ENCODE measurements around the gene CRHR1. TPM values are rescaled to one million over a fixed set of nuclear protein-coding genes. Genes with fewer than 3 reads are reported as not detected.

The CRHR1 gene
- polyA plus RNA-seq, 2 of the 4 experiments (the other 2 are of a cell fraction), result 0.09 to 0.12 TPM

DNA sequence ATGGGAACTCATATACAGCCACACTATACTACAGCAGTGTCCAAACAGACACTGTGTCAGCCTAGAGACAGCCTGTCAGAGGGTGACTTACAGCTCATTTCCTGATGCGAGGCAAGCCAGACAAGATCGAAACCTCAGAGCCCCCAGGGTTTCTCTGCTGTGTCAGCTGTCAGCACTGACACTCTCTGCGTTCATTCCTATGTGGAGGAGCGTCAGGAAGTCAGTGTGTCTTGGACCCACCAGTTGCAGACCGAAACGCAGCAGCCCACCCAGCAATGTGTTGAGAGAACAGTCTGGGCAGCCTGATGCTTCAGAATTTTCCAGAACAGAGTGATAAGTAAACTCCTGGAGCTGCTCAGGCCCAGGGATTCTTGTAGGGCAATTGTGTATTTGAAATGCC, 89.6 kb downstream of the CRHR1 start:
- DNase-seq (ENCODE audit: low read depth in 1 of 2, low spot score in 1 of 2) (no peak), FAIRE-seq (no peak), ATAC-seq (peak in 1 of 2 experiments; percentile 41; a peak in 2 of 6 replicates)
- CTCF ChIA-PET, result interaction anchor here (0.7 to 0.9 kb wide), 4 partner anchors 10 to 208 kb away, joined by 3 to 4 read pairs (median 4); no protein-coding TSS in a partner anchor
- 55% methylated on average over 6 of the region's 6 CpGs for WGBS (ENCODE audit: missing lambda C conversion rate)
- H3K4me2 ChIP-seq, result no peak overlapping the region
- POLR2A ChIA-PET, result no interaction called here
- H3K9me3 ChIP-seq, result no peaks in the 10 kb centered on the region
- H3K27ac ChIP-seq, result no peak overlapping the region
- TF ChIP-seq HOXB5 (CRISPR knock-in tag; IDR thresholded peaks at IDR 0.05) (no peak), CHD2 (IDR thresholded peaks at IDR 0.05; ENCODE audit: low read length, partially characterized antibody) (no peak), JUNB (IDR thresholded peaks at IDR 0.05) (no peak), ZC3H11A (IDR thresholded peaks at IDR 0.05) (no peak), EP300 (IDR thresholded peaks at IDR 0.05) (no peak), NPAS2 (CRISPR knock-in tag; IDR thresholded peaks at IDR 0.05; ENCODE audit: borderline replicate concordance) (no peak), SREBF2 (IDR thresholded peaks at IDR 0.05) (no peak), GATA3 (IDR thresholded peaks at IDR 0.05; ENCODE audit: borderline replicate concordance) (no peak)
- no peak overlapping the region for H3K4me3 ChIP-seq
- H3K4me1 ChIP-seq, result no peaks in the 10 kb centered on the region

GRCh38 chr17:45874151-45874550, 90.0 kb downstream of the CRHR1 start:
- DNase-seq (ENCODE audit: low read depth in 1 of 2, low spot score in 1 of 2), result no peak
- Histone ChIP-seq H3K4me1 (no peaks in the 10 kb centered on the region), H3K4me2 (no peak overlapping the region), H3K9me3 (no peaks in the 10 kb centered on the region), H3K27ac (no peak overlapping the region), H3K4me3 (no peak overlapping the region)
- TF ChIP-seq EHMT2 (IDR thresholded peaks at IDR 0.05; ENCODE audit: low read depth) (no peak), NFE2L2 (conservative IDR thresholded peaks at IDR 0.05; ENCODE audit: low read length) (no peak), FOSB (CRISPR knock-in tag; IDR thresholded peaks at IDR 0.05) (no peak), HOXB5 (CRISPR knock-in tag; IDR thresholded peaks at IDR 0.05) (no peak), TP53 (CRISPR knock-in tag; IDR thresholded peaks at IDR 0.05) (no peak), SREBF2 (IDR thresholded peaks at IDR 0.05) (no peak), POLR2AphosphoS2 (conservative IDR thresholded peaks at IDR 0.05; ENCODE audit: low read length) (no peak), SMC3 (IDR thresholded peaks at IDR 0.05) (no peak), NPAS2 (CRISPR knock-in tag; IDR thresholded peaks at IDR 0.05; ENCODE audit: borderline replicate concordance) (no peak), TFCP2L1 (CRISPR knock-in tag; IDR thresholded peaks at IDR 0.05) (no peak), KDM5A (IDR thresholded peaks at IDR 0.05) (no peak), HMGXB4 (CRISPR knock-in tag; IDR thresholded peaks at IDR 0.05; ENCODE audit: borderline replicate concordance) (no peak), NR3C1 (IDR thresholded peaks at IDR 0.05) (no peak), HDAC2 (IDR thresholded peaks at IDR 0.05) (no peak), JUN (IDR thresholded peaks at IDR 0.05) (no peak)
- FAIRE-seq, result no peak
- POLR2A ChIA-PET, result no interaction called here
- ATAC-seq, result no peak
- CTCF ChIA-PET, result interaction anchor here (0.7 to 1.4 kb wide), 4 partner anchors 12 to 208 kb away, joined by 3 to 4 read pairs (median 4); no protein-coding TSS in a partner anchor
- WGBS (ENCODE audit: missing lambda C conversion rate), result 32% methylated on average over 3 of the region's 3 CpGs

DNA sequence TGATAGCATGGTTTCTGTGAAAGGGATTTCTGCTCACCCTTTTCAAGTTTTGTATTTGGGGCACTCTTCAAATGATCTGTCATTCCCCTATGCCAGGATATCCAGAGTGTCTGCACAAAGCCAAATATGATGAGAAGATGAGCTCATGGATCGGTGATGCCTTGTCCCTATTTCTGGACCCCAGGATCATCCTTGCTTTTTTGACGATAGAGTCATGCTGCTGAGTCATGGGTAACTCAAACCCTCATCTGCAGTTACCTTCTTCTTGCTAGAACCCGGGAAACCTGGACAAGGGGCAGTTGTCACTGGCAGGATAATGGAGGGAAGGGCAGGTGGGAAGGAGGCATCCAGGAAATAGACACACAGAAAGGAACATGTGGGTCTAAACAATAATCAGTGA, 92.4 kb downstream of the CRHR1 start:
- DNase-seq (ENCODE audit: low read depth in 1 of 2, low spot score in 1 of 2) (no peak), FAIRE-seq (no peak), ATAC-seq (no peak)
- 19% methylated on average over 3 of the region's 3 CpGs for WGBS (ENCODE audit: missing lambda C conversion rate)
- Histone ChIP-seq H3K27ac (no peak overlapping the region), H3K4me1 (no peaks in the 10 kb centered on the region), H3K4me3 (no peak overlapping the region), H3K4me2 (no peak overlapping the region), H3K9me3 (0 out of 3 replicates have a peak, but pooled peaks cover 3% of the 10 kb centered on the region)
- TF ChIP-seq RFX5 (IDR thresholded peaks at IDR 0.05), result no peak
- TF ChIP-seq NR3C1 (IDR thresholded peaks at IDR 0.05), result no peak
- TF ChIP-seq KDM5A (IDR thresholded peaks at IDR 0.05), result no peak
- TF ChIP-seq CEBPB (IDR thresholded peaks at IDR 0.05), result no peak
- TF ChIP-seq E2F6 (IDR thresholded peaks at IDR 0.05; ENCODE audit: borderline replicate concordance, low read depth), result no peak
- peak; percentile 33; the same call in 1 of the 2 replicates for TF ChIP-seq NFE2L2 (conservative IDR thresholded peaks at IDR 0.05; ENCODE audit: low read length)
- no peak for TF ChIP-seq HDAC2 (IDR thresholded peaks at IDR 0.05)
- no peak for TF ChIP-seq POLR2A (IDR thresholded peaks at IDR 0.05; ENCODE audit: low read length)
- ChIA-PET POLR2A (no interaction called here), CTCF (interaction anchor here (0.9 to 2.0 kb wide), 5 partner anchors 9 to 93 kb away, joined by 3 to 5 read pairs (median 3); partner anchors contain the start of gene CRHR1)
